ENCODE results near the gene RBFOX1.

DNA sequence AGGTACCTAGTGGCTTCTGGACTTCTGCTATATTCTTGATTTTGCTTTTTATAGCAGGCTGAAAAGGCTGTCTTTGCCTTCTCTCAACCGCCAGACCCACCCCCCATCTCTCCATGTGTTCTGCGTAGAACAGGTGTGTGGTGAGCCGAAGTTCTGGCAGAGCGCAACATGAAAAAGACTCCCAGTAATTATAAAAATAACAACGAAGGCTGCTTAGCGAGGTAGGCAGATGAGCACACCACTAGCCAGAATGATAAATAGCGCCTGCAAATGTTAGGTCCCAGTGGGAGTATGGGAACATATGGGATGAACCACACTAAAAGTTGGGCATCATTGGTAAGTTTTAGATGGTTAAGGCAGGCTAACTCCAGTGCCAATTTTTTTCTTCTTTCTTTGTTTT, 14.0 kb upstream of the RBFOX1 start:
- TF ChIP-seq, protein P1, sequence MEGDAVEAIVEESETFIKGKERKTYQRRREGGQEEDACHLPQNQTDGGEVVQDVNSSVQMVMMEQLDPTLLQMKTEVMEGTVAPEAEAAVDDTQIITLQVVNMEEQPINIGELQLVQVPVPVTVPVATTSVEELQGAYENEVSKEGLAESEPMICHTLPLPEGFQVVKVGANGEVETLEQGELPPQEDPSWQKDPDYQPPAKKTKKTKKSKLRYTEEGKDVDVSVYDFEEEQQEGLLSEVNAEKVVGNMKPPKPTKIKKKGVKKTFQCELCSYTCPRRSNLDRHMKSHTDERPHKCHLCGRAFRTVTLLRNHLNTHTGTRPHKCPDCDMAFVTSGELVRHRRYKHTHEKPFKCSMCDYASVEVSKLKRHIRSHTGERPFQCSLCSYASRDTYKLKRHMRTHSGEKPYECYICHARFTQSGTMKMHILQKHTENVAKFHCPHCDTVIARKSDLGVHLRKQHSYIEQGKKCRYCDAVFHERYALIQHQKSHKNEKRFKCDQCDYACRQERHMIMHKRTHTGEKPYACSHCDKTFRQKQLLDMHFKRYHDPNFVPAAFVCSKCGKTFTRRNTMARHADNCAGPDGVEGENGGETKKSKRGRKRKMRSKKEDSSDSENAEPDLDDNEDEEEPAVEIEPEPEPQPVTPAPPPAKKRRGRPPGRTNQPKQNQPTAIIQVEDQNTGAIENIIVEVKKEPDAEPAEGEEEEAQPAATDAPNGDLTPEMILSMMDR (IDR thresholded peaks at IDR 0.05), result no peak
- no peak for TF ChIP-seq POLR2A (IDR thresholded peaks at IDR 0.05)

Data from ovary (tissue), 3 donors.